ENCODE measurements around the gene SLC9B1.
"Not testable (repeated sequence)": the region's sequence is repeated elsewhere in the genome, so short reads cannot be mapped to it uniquely, and the experiment has no call there.

SLC9B1 gene

DNA sequence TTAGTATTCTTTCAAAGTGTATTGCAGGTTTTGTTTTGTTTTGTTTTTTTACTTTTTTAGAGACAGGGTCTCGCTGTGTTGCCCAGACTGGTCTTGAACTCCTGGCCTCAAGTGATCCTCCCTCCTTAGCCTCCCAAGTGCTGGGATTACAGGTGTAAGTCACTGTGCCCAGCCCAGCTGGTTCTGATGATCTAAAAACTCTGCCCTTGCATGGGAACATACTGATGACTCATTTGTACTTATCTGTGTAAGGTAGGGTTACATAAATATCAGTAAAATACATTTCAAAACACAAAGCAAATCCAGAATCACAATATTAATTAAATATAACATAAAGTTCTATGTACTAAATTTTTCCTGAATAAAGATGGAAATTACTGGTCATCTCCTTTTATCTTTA is 7.4 kb upstream of the SLC9B1 start:
- Histone ChIP-seq H3K4me1 (ENCODE audit: insufficient read depth, low read length) (no peaks in the 10 kb centered on the region), H3K36me3 (ENCODE audit: insufficient read depth, low read length) (no peaks in the 10 kb centered on the region), H3K9ac (ENCODE audit: low read depth, low read length) (no peak overlapping the region), H3K9me3 (ENCODE audit: control insufficient read depth, insufficient read depth, low read length) (no peaks in the 10 kb centered on the region)

DNA sequence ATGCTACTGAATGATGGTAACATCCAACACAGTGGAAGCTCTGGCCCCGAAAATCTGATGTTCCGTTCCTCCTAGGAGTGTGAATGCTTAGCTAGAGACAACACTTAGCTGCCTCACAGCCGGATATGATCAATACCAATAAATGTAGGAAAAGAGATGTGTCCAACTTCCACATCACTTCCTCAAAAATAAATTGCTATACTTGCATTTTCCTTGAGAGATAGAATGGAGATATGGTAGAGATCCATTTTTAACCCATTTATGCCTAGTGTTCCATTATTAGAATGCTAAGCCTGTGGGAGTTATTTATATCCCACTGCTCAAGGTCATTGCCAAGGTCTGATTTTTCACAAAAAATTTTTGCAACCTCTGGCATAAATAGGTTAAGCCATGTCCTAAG is 5.5 kb upstream of the SLC9B1 start:
- Histone ChIP-seq H3K4me1 (ENCODE audit: insufficient read depth, low read length) (no peaks in the 10 kb centered on the region), H3K36me3 (ENCODE audit: insufficient read depth, low read length) (no peaks in the 10 kb centered on the region), H3K9ac (ENCODE audit: low read depth, low read length) (no peak overlapping the region), H3K9me3 (ENCODE audit: control insufficient read depth, insufficient read depth, low read length) (no peaks in the 10 kb centered on the region)

DNA sequence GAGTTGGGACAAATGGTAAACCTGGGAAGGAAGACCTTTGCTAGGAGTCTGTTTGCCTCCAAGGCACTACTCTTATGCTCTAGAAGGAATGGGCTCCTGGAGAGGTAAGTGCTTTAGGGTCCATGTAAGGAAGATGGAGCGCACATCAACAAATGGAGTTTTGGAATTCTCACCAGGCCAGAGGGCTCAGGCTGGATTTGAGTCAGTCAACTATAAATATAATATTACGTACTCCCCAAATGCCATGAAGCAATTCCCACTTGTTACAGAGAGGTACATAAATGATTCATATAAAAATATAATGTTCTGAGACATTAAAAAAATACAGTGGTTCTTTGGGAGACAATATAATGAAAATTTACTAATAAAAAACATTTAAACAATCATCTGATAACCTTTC is 1.6 kb upstream of the SLC9B1 start:
- Histone ChIP-seq H3K9me3 (ENCODE audit: control insufficient read depth, insufficient read depth, low read length) (peaks cover 3% of the 10 kb centered on the region; the same call in 1 of the 2 replicates), H3K9ac (ENCODE audit: low read depth, low read length) (no peak overlapping the region), H3K36me3 (ENCODE audit: insufficient read depth, low read length) (no peaks in the 10 kb centered on the region), H3K4me1 (ENCODE audit: insufficient read depth, low read length) (no peaks in the 10 kb centered on the region)

DNA sequence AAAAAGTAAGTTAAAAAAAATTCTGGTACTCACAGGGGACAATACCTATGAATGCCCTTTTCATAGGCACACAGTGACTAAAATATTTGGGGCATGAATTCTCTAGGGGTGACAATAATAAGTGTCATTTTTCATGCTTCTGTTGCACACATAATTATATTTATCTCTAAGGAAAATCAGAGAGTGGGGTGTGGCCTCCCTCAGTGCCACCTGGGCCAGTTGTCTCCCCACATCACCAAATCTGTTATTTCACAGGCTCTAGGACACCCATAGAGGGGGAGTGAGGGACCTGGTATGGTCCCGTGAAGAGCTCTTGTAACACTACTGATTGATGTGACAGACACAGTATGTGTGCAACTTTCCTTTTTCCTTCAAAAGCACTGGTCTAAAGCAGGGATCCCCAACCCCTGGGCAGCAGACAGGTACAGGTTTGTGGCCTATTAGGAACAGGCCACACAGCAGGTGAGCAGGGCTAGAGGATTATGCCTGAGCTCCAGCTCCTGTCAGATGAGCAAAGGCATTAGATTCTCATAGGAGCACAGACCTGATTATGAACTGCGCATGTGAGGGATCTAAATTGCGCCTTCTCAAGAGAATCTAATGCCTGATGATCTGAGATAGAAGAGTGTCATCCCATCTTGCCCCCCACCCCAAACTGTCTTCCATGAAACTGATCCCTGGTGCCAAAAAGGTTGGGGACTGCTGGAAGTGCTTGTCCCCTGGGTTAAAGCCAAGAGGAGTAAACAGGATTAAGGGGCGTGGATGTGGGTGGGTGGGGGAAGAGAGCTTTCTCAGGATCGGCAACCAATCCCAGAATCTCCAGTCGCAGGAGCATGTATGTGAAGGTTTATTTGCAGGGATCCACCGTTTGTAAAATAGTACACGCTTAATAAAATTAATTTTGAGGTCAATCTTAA is 856 bp downstream of the SLC9B1 start:
- Histone ChIP-seq H3K9ac (ENCODE audit: low read depth, low read length) (peak overlapping the region; percentile 97), H3K36me3 (ENCODE audit: insufficient read depth, low read length) (no peaks in the 10 kb centered on the region), H3K9me3 (ENCODE audit: control insufficient read depth, insufficient read depth, low read length) (peaks cover 5% of the 10 kb centered on the region; the same call in 1 of the 2 replicates), H3K4me1 (ENCODE audit: insufficient read depth, low read length) (no peaks in the 10 kb centered on the region)

DNA sequence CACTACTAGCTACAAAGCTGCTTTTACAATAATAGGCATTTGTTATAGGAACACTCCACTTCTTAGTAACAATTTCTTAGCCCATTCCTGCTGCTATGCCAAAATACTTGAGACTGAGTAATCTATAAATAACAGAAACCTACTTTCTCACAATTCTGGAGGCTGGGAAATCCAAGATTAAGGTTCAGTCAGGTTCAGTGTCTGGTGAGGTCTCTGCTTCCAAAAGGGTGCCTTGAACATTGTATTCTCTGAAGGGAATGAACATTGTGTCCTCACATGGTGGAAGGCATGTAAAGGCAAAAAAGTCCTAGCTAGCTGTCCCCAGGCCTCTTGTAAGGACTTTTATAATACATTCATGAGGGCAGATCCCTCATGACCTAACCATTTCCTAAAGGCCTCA is 7.0 kb downstream of the SLC9B1 start:
- no peak overlapping the region for H3K9ac ChIP-seq (ENCODE audit: low read depth, low read length)
- 0 out of 2 replicates have a peak, but pooled peaks cover 3% of the 10 kb centered on the region for H3K9me3 ChIP-seq (ENCODE audit: control insufficient read depth, insufficient read depth, low read length)
- no peaks in the 10 kb centered on the region for H3K36me3 ChIP-seq (ENCODE audit: insufficient read depth, low read length)
- H3K4me1 ChIP-seq (ENCODE audit: insufficient read depth, low read length): no peaks in the 10 kb centered on the region

DNA sequence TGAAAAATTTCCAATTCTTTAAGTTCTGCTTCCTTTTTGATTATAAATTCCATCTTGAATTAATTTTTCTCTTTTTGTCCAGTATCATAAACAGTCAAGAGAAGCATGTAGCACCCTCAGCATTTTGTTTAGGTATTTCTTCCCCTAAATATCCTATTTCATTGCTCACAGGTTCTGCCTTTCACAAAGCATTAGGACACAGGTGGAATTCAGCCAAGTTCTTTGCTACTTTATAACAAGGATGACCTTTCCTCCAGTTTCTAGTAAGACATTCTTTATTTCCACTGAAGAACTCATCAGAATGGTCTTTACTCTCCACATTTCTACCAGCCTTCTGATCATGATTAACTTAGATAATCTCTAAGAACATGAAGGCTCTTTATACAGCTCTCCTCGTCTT is 7.4 kb downstream of the SLC9B1 start:
- no peaks in the 10 kb centered on the region for H3K4me1 ChIP-seq (ENCODE audit: insufficient read depth, low read length)
- no peaks in the 10 kb centered on the region for H3K36me3 ChIP-seq (ENCODE audit: insufficient read depth, low read length)
- H3K9me3 ChIP-seq (ENCODE audit: control insufficient read depth, insufficient read depth, low read length): 0 out of 2 replicates have a peak, but pooled peaks cover 3% of the 10 kb centered on the region
- no peak overlapping the region for H3K9ac ChIP-seq (ENCODE audit: low read depth, low read length)

DNA sequence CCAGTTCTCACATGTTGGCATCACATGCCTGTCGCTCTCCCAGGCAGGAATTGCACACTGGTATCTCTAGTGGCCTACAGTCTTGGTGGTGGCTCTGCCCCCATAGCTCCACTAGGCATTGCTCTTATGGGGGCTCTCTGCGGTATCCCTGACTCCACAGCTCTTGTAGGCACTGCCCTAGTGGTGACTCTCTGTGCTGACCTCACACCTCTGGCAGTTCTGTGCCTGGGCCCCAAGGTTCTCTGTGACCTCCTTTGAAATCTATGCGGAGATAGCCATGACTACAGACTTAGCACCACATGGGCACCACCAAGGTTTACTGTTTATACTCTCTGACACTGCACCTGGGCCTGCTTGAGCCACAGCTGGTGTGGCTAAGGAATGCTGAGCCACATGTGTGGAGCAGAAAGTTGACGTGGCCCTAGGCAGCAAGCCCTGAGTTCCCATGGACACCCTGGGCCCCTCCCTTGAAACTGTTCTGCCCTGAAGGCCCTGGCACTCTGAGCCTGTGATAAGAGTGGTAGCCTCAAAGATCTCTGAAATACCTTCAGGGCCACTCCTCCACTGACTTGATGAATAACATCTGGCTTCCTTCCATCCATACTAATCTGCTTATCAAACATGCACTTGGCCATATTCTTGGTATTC is 8.0 kb downstream of the SLC9B1 start:
- no peaks in the 10 kb centered on the region for H3K36me3 ChIP-seq (ENCODE audit: insufficient read depth, low read length)
- no peak overlapping the region for H3K9ac ChIP-seq (ENCODE audit: low read depth, low read length)
- H3K4me1 ChIP-seq (ENCODE audit: insufficient read depth, low read length): no peaks in the 10 kb centered on the region
- H3K9me3 ChIP-seq (ENCODE audit: control insufficient read depth, insufficient read depth, low read length): 0 out of 2 replicates have a peak, but pooled peaks cover 3% of the 10 kb centered on the region

DNA sequence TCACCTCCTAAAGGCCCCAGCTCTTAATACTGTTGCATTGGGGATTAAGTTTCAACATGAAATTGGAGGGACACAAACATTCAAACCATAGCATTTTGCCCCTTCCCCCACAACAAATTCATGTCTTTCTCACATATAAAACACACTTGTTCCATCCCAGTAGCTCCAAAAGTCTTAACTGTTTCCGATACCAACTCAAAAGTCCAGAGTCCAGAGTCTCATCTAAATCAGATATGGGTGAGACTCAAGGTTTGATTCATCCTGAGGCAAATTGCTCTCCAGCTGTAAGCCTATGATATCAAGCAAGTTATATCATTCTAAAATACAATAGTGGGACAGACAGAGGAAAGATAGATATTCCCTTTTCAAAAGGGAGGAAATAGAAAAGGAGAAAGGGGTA is 8.7 kb downstream of the SLC9B1 start:
- H3K4me1 ChIP-seq (ENCODE audit: insufficient read depth, low read length): no peaks in the 10 kb centered on the region
- no peaks in the 10 kb centered on the region for H3K36me3 ChIP-seq (ENCODE audit: insufficient read depth, low read length)
- H3K9ac ChIP-seq (ENCODE audit: low read depth, low read length): no peak overlapping the region
- H3K9me3 ChIP-seq (ENCODE audit: control insufficient read depth, insufficient read depth, low read length): 0 out of 2 replicates have a peak, but pooled peaks cover 3% of the 10 kb centered on the region

DNA sequence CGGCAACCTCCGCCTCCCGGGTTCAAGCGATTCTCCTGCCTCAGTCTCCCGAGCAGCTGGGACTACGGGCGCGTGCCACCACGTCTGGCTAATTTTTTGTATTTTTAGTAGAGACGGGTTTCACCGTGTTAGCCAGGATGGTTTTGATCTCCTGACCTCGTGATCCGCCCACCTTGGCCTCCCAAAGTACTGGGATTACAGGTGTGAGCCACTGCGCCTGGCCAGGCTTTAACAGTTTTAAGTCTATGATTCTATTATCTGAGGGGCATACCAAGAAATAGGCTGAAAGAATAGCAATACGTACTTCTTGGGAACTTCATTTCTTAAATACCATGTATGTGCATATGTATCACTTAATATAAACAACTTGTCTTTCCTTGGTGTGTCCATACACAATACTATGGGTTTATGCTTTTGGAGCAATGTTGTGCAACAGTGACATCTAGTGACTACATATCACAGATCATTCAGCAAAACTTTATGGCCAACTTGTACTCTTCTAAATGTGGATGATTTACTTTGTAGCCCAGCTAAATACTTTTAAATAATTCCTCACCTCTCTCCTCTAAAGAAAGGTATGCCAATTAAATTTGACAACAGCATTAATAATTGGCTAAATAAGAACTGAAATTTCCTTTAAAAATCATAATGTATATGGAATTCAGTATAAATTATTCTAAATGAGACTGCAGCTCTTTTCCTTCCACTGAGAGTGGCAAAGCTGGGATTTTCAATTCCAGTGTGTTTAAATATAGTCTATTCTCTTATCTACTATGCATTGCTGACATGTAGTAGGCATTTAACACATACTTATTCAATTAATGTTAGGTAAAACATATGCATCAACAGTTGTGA is 10.4 kb downstream of the SLC9B1 start:
- Histone ChIP-seq H3K36me3 (ENCODE audit: insufficient read depth, low read length) (no peaks in the 10 kb centered on the region), H3K9me3 (ENCODE audit: control insufficient read depth, insufficient read depth, low read length) (no peaks in the 10 kb centered on the region), H3K9ac (ENCODE audit: low read depth, low read length) (no peak overlapping the region), H3K4me1 (ENCODE audit: insufficient read depth, low read length) (no peaks in the 10 kb centered on the region)

DNA sequence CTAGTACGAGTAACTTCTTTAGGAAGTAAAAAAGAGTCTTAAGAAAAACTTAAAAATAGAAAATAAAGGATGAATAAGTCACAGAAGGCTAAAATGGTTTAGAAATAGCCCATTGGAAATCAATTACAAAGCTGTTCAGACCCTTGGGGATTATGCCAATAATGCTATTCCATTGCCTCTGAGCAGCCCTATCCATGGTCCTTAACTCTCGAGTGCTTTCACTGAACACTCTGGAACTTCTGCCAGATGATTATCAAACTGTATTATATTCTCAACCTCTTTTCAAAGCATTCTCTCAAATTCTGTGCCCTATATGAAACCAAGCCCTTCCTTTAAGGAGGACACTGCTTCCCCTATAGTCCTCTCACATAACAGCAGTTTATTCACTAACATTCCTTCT is 17.0 kb downstream of the SLC9B1 start:
- Histone ChIP-seq H3K9me3 (ENCODE audit: control insufficient read depth, insufficient read depth, low read length) (no peaks in the 10 kb centered on the region; the same call in 1 of the 2 replicates), H3K36me3 (ENCODE audit: insufficient read depth, low read length) (no peaks in the 10 kb centered on the region), H3K9ac (ENCODE audit: low read depth, low read length) (no peak overlapping the region), H3K4me1 (ENCODE audit: insufficient read depth, low read length) (no peaks in the 10 kb centered on the region)

DNA sequence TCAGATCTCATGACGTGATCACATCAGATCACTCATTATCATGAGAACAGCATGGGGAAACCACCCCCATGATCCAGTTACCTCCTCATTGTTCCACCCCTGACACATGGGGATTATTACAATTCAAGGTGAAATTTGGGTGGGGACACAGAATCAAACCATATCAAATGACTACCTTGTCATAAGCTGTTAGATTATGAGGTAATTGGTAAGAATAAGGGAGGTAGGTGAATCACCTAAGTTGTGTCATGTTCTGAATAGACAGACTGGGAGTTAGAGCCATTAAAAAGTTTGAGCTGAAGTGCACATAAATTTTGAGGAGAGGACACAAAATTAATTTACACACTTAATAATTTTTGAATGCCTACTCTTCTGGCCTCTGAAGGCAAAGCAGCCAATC is 24.7 kb downstream of the SLC9B1 start:
- Histone ChIP-seq H3K9ac (ENCODE audit: low read depth, low read length) (no peak overlapping the region), H3K9me3 (ENCODE audit: control insufficient read depth, insufficient read depth, low read length) (peaks cover 6% of the 10 kb centered on the region), H3K4me1 (ENCODE audit: insufficient read depth, low read length) (no peaks in the 10 kb centered on the region), H3K36me3 (ENCODE audit: insufficient read depth, low read length) (no peaks in the 10 kb centered on the region)

DNA sequence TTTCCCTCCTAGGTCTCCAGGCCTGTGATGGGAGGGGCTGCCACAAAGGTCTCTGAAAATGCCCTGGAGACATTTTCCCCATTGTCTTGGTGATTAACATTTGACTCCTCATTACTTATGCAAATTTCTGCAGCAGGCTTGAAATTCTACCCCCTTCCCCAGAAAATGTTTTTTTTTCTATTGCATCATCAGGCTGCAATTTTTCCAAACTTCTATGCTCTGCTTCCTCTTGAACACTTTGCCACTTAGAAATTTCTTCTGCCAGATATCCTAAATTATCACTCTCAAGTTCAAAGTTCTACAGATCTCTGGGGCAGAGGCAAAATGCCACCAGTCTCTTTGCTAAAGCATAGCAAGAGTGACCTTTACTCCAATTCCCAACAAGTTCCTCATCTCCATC is 25.5 kb downstream of the SLC9B1 start:
- H3K9ac ChIP-seq (ENCODE audit: low read depth, low read length); H3K4me1 ChIP-seq (ENCODE audit: insufficient read depth, low read length); H3K9me3 ChIP-seq (ENCODE audit: control insufficient read depth, insufficient read depth, low read length); H3K36me3 ChIP-seq (ENCODE audit: insufficient read depth, low read length): not testable (repeated sequence)

DNA sequence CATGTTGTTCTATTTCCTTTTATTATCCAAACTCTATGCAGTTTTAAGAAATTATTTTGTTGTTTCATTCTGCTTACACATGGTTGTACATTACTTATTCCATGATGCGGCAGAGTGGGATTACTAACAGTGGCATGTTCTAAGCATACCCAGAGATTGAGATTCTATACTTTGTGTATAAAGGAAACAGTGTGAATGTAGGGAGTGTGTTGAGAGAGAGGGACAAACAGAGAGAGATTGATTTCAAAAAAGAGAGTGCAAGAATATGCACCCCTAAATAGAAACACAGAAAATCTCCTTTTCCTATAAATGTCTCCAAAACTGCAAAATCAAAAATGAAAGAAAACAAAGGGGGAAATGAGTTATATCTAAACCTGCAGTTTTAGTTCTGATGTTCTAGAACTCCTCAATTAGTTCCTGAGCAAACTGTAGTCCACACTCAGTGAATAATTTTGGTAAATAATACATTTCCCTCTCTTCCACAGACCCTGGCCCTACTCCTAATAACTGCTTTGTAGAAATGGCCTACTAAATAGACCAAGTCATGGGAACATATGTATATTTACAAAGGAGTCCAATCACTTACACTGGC is 31.0 kb downstream of the SLC9B1 start:
- no peaks in the 10 kb centered on the region for H3K9me3 ChIP-seq (ENCODE audit: control insufficient read depth, insufficient read depth, low read length)
- H3K36me3 ChIP-seq (ENCODE audit: insufficient read depth, low read length): no peaks in the 10 kb centered on the region
- no peaks in the 10 kb centered on the region for H3K4me1 ChIP-seq (ENCODE audit: insufficient read depth, low read length)
- H3K9ac ChIP-seq (ENCODE audit: low read depth, low read length): no peak overlapping the region

DNA sequence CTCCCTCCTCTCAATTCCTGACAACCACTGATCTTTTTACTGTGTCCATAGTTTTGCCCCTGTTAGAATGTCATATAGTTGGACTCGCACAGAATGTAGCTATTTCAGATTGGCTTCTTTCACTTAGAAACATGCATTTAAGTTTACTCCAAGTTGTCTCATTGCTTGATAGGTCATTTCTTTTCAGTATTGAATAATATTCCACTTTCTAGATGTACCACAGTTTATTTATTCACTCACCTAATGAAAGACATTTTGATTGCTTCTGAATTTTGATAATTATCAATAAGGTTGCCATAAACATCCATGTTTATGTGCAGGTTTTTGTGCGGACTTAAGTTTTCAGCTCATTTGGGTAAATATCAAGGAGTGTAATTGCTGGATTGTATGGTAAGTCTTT is 38.5 kb downstream of the SLC9B1 start:
- no peak overlapping the region for H3K9ac ChIP-seq (ENCODE audit: low read depth, low read length)
- no peaks in the 10 kb centered on the region for H3K4me1 ChIP-seq (ENCODE audit: insufficient read depth, low read length)
- no peaks in the 10 kb centered on the region for H3K36me3 ChIP-seq (ENCODE audit: insufficient read depth, low read length)
- no peaks in the 10 kb centered on the region for H3K9me3 ChIP-seq (ENCODE audit: control insufficient read depth, insufficient read depth, low read length)

Measured in ES-I3 (cell line).